ENCODE data around the gene INS.

Gene INS

DNA sequence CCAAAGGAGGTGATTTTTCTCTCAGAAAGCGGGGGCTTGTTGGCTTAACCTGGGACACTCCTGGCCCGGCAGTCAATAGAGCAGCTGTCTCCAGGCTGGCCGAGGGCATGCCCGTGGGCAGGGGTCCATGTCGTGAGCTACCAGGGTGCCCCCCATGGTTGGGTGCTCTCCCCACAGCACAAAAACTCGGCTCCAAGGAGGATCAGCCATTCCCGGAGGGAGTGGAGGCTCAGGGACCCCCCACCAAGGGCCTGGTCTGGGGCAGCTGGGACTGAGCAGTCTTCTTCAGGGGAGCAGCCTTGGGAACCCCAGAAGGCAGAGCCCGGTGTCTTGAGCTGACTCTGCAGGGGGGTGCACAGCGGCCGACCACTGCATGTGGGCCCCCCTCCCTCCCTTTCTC is 31.4 kb upstream of the INS start:
- H3K9me3 Mint-ChIP-seq (ENCODE audit: low read depth), result no peaks in the 10 kb centered on the region
- H3K36me3 Mint-ChIP-seq, result no peaks in the 10 kb centered on the region

DNA sequence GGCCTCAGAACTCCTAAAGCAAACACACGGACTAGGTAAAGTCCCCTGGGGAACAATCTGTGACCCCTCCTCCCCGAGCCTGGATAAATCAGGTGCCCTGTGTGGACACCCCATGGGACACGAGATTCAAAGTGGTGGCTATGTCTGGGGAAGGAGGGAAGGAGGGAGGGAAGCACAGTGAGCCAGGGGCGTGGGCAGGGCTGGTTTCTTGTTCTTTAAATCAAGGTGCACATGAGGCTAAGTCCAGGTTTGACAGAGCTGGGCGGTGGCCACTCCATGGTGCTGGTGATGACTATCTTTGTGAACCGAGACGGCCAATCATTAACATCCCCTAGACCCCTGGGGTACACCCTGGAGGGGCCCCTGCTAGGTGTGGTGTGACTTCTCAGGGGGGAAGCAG is 30.9 kb upstream of the INS start:
- Mint-ChIP-seq H3K36me3 (no peaks in the 10 kb centered on the region), H3K4me1 (ENCODE audit: low read depth) (peaks cover 5% of the 10 kb centered on the region), H3K4me3 (no peak overlapping the region), H3K27ac (no peak overlapping the region), H3K9me3 (ENCODE audit: low read depth) (no peaks in the 10 kb centered on the region), H3K27me3 (peaks cover 4% of the 10 kb centered on the region)

More for the DNA sequence above, 31.4 kb upstream of the INS start:
- Mint-ChIP-seq H3K27ac (no peak overlapping the region), H3K27me3 (peaks cover 4% of the 10 kb centered on the region), H3K4me1 (ENCODE audit: low read depth) (peaks cover 5% of the 10 kb centered on the region), H3K4me3 (no peak overlapping the region)

GRCh38 chr11:2190657-2191471 is 29.9 kb upstream of the INS start:
- H3K27me3 Mint-ChIP-seq, result peaks cover 2% of the 10 kb centered on the region
- no peaks in the 10 kb centered on the region for H3K36me3 Mint-ChIP-seq
- H3K4me3 Mint-ChIP-seq, result no peak overlapping the region
- no peaks in the 10 kb centered on the region for H3K9me3 Mint-ChIP-seq (ENCODE audit: low read depth)
- H3K4me1 Mint-ChIP-seq (ENCODE audit: low read depth), result no peaks in the 10 kb centered on the region
- no peak overlapping the region for H3K27ac Mint-ChIP-seq

GRCh38 chr11:2189938-2190656 is 29.1 kb upstream of the INS start:
- Mint-ChIP-seq H3K27ac (no peak overlapping the region), H3K4me1 (ENCODE audit: low read depth) (no peaks in the 10 kb centered on the region), H3K27me3 (peaks cover 4% of the 10 kb centered on the region)

GRCh38 chr11:2188745-2189144 is 27.7 kb upstream of the INS start:
- Mint-ChIP-seq H3K36me3 (no peaks in the 10 kb centered on the region), H3K27ac (no peak overlapping the region), H3K4me1 (ENCODE audit: low read depth) (no peaks in the 10 kb centered on the region), H3K27me3 (peaks cover 5% of the 10 kb centered on the region), H3K4me3 (no peak overlapping the region), H3K9me3 (ENCODE audit: low read depth) (no peaks in the 10 kb centered on the region)

More at GRCh38 chr11:2189938-2190656, 29.1 kb upstream of the INS start:
- H3K9me3 Mint-ChIP-seq (ENCODE audit: low read depth), result no peaks in the 10 kb centered on the region
- no peaks in the 10 kb centered on the region for H3K36me3 Mint-ChIP-seq
- no peak overlapping the region for H3K4me3 Mint-ChIP-seq

- Mint-ChIP-seq H3K9me3 (ENCODE audit: low read depth) (no peaks in the 10 kb centered on the region), H3K4me3 (no peak overlapping the region), H3K27me3 (peaks cover 7% of the 10 kb centered on the region), H3K36me3 (no peaks in the 10 kb centered on the region), H3K4me1 (ENCODE audit: low read depth) (peaks cover 1% of the 10 kb centered on the region), H3K27ac (no peak overlapping the region)
These were observed 26.3 kb upstream of the INS start for GRCh38 chr11:2187280-2187707.

- Mint-ChIP-seq H3K36me3 (no peaks in the 10 kb centered on the region), H3K4me1 (ENCODE audit: low read depth) (peaks cover 1% of the 10 kb centered on the region), H3K9me3 (ENCODE audit: low read depth) (no peaks in the 10 kb centered on the region), H3K27ac (no peak overlapping the region), H3K4me3 (no peak overlapping the region), H3K27me3 (peaks cover 7% of the 10 kb centered on the region)
These were observed 25.8 kb upstream of the INS start for GRCh38 chr11:2186669-2187279.

DNA sequence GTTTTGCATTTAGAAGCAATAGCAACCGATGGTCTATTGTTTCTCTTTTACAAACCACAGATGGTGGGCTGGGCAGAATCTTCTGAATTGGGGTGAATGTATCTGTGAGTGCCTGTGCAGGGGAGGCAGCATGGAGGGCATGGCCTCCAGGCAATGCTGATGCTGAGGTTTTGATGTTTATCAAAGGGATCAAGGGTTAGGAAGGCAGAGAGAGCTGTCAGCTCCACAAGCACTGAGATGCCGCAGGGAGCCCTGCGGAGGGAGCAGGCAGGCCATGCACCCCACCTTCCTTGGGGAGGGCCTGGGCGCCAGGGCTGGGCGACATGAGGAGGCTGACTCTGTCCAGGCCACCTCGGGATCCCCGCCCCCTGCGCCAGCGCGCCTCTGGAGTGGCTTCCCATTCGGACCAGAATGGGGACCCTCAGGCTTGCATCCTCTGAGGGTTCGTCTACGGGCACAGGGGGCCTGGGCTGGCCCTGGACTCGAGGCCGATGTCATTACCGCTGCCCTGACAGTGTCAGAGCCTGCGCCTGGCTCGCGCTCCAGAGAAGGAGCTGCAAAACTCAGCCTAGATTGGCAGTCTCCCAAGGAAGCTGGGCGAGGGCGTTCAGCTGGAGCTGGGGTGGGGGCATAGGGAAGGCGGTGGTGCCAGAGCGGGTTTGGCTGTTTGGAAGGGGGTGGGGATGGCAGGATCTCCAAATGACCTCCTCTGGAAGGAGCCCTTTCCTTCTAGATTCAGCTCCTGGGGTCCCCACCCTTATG is 24.5 kb upstream of the INS start:
- no peaks in the 10 kb centered on the region for H3K36me3 Mint-ChIP-seq
- peaks cover 6% of the 10 kb centered on the region for H3K27me3 Mint-ChIP-seq
- H3K9me3 Mint-ChIP-seq (ENCODE audit: low read depth), result no peaks in the 10 kb centered on the region
- H3K27ac Mint-ChIP-seq, result no peak overlapping the region
- H3K4me1 Mint-ChIP-seq (ENCODE audit: low read depth), result peaks cover 1% of the 10 kb centered on the region
- H3K4me3 Mint-ChIP-seq, result no peak overlapping the region

GRCh38 chr11:2182692-2183474 is 21.9 kb upstream of the INS start:
- Mint-ChIP-seq H3K4me1 (ENCODE audit: low read depth) (peaks cover 1% of the 10 kb centered on the region), H3K27me3 (peaks cover 5% of the 10 kb centered on the region), H3K27ac (no peak overlapping the region), H3K9me3 (ENCODE audit: low read depth) (no peaks in the 10 kb centered on the region), H3K4me3 (no peak overlapping the region), H3K36me3 (no peaks in the 10 kb centered on the region)

DNA sequence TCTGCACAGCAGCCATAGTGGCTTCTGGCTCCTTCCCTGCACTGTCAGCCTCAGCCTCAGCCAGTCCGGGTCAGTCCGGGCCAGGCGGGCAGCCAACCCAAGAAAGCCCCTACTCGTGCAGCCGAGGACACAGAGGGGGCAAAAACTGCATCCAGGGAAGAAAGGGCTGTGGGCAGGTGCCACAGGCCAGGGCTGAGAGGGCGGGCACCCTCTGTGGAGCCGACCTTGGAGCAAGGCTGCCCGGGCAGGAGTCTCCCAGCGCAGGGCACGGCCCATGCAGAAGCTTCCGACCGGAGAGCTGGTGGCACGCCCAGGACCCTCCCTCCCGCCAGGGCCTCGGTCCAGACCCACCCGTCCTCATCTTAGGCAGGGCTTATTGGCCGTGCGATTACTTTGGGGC is 21.1 kb upstream of the INS start:
- peaks cover 1% of the 10 kb centered on the region for H3K4me1 Mint-ChIP-seq (ENCODE audit: low read depth)
- no peaks in the 10 kb centered on the region for H3K36me3 Mint-ChIP-seq
- H3K27ac Mint-ChIP-seq, result no peak overlapping the region
- no peak overlapping the region for H3K4me3 Mint-ChIP-seq
- peaks cover 5% of the 10 kb centered on the region for H3K27me3 Mint-ChIP-seq
- no peaks in the 10 kb centered on the region for H3K9me3 Mint-ChIP-seq (ENCODE audit: low read depth)

DNA sequence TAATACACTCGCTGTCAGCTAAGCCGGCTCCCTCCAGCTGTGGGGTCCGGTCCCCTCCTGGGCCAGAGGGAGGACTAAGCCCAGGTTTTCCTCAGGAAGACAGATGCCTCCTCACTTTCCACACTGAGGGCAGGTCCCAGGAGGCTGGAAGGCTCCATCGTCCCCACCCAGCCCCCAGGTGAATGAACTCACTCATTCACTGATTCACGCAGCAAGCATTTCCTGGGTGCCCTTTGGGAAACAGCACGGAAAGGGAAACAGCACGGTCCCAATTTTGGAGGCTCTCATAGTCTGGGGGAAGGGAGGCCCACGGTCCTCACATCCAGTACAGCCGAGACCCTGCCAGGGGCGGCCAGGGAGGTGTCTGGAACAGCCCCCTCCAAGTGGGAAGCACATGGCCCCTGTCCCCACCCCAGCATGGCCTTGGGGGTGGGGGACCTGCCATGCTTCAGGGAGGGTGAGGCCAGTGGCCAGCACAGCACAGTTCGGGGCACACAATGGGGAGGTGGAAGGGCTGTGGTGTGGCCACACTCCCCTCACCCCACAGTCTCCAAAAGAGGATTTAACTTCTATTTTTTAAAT is 19.9 kb upstream of the INS start:
- Mint-ChIP-seq H3K4me1 (ENCODE audit: low read depth) (peaks cover 1% of the 10 kb centered on the region), H3K27me3 (peaks cover 5% of the 10 kb centered on the region)

DNA sequence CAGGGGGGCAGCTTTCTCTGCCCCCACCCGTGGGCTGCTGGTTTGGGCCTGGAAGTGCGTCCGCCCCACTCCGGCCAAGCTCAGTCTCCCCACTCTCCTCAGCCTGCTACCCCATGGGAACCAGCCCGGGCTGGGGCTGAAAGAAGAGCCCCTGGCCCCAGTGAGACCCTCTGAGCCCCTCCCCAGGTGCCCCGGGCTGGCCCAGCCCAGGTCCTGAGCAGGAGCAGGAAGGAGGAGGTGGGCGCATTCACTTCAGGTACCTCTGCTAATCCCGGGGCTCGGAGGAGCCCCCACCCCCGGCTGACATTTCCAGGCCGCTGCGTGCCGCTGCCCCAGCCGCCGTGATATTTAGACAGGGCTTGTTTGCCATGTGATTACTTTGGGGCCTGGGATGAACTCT is 19.3 kb upstream of the INS start:
- H3K27ac Mint-ChIP-seq, result no peak overlapping the region
- H3K9me3 Mint-ChIP-seq (ENCODE audit: low read depth), result no peaks in the 10 kb centered on the region
- H3K36me3 Mint-ChIP-seq, result no peaks in the 10 kb centered on the region
- H3K4me3 Mint-ChIP-seq, result no peak overlapping the region
- peaks cover 1% of the 10 kb centered on the region for H3K4me1 Mint-ChIP-seq (ENCODE audit: low read depth)
- H3K27me3 Mint-ChIP-seq, result peaks cover 5% of the 10 kb centered on the region

More for the DNA sequence above, 19.9 kb upstream of the INS start:
- H3K9me3 Mint-ChIP-seq (ENCODE audit: low read depth), result no peaks in the 10 kb centered on the region
- H3K36me3 Mint-ChIP-seq, result no peaks in the 10 kb centered on the region
- no peak overlapping the region for H3K4me3 Mint-ChIP-seq
- no peak overlapping the region for H3K27ac Mint-ChIP-seq

DNA sequence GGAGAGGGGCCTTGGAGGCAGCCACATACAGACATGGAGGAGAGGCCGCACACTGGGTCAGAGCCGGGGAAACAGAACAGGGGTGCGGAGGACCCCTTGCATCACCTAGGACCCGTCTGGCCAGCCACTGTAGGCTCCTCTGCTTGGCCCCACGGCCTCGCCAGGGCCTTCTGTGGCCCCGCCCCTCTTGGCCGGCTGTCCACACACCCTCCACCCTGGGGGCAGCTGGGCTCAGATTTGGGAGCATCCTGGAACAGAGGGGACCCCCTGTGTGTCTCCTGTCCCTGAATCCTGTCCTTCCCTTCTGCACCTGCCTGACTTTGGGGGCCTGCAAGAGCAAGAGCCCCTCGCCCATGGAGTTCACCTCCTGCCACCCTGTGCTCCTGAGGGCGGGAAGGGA is 18.5 kb upstream of the INS start:
- H3K27me3 Mint-ChIP-seq, result peaks cover 2% of the 10 kb centered on the region
- peaks cover 1% of the 10 kb centered on the region for H3K4me1 Mint-ChIP-seq (ENCODE audit: low read depth)
- no peak overlapping the region for H3K4me3 Mint-ChIP-seq
- H3K27ac Mint-ChIP-seq, result no peak overlapping the region
- no peaks in the 10 kb centered on the region for H3K36me3 Mint-ChIP-seq
- H3K9me3 Mint-ChIP-seq (ENCODE audit: low read depth), result no peaks in the 10 kb centered on the region
